ENCODE measurements around the gene BHMT2. TPM values are rescaled to one million over a fixed set of nuclear protein-coding genes. Genes with fewer than 3 reads are reported as not detected.

BHMT2 gene
- total and polyA plus RNA-seq, 2 experiments from 2014 or later = 1.7 to 1.9 TPM

GRCh38 chr5:79130781-79131180 is 61.2 kb downstream of the BHMT2 start (continued):
- TF ChIP-seq ZNF462 (CRISPR knock-in tag; IDR thresholded peaks at IDR 0.05) (no peak), STAT1 (IDR thresholded peaks at IDR 0.05; ENCODE audit: unreplicated experiment) (no peak), ZNF331 (CRISPR knock-in tag; IDR thresholded peaks at IDR 0.05; ENCODE audit: low read depth) (no peak), ETS1 (IDR thresholded peaks at IDR 0.05) (no peak), CTCF (conservative IDR thresholded peaks at IDR 0.05; ENCODE audit: low read depth in 2 of 2) (no peak), EZH2 (IDR thresholded peaks at IDR 0.05; ENCODE audit: low read depth, unreplicated experiment) (no peak), POLR2AphosphoS5 (IDR thresholded peaks at IDR 0.05; ENCODE audit: low read depth) (no peak)
